Effector CD8-positive, alpha-beta T cell (primary cell): ENCODE measurements around the gene PTPN6.

Experiments used
- DNase-seq: peaks from one replicate; lab custom pipeline; 2025; lab: John Stamatoyannopoulos, UW

PTPN6 gene

GRCh38 chr12:6970096-6970527 is 19.0 kb downstream of the PTPN6 start:
- no peak for DNase-seq

GRCh38 chr12:6974180-6974579 is 23.0 kb downstream of the PTPN6 start:
- no peak for DNase-seq

DNA sequence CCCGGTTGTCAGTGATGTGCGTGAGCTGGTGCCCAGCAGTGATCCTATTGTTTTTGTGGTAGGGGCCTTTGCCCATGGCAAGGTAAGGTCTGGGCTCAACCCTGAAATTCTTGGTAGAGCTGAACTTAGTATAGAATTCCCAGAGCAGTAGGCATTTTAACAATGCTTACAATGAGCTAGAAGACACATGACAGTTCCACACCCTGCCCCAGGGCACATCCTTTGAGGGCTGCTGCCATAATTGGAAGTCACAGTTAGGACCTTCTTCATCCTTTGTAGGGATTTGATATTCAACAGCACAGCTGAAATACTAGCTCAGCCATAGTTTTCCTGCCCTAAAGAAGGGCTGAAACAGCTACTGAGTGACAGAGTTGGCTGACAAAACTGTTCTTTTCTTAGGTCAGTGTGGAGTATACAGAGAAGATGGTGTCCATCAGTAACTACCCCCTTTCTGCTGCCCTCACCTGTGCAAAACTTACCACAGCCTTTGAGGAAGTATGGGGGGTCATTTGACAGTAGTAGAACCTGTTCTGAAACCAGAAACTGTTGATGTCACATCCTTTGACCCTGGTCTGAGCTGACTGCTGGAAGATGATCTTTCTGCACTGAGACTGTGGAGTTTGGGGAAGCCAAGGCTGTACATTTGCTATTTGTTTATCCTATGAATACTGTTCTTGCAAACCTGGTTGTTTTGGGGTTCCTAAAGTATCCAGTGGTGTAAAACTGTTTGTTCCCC is 24.3 kb downstream of the PTPN6 start:
- no peak for DNase-seq

- DNase-seq, result no peak
Observed at GRCh38 chr12:6977653-6978052, 26.5 kb downstream of the PTPN6 start.

DNA sequence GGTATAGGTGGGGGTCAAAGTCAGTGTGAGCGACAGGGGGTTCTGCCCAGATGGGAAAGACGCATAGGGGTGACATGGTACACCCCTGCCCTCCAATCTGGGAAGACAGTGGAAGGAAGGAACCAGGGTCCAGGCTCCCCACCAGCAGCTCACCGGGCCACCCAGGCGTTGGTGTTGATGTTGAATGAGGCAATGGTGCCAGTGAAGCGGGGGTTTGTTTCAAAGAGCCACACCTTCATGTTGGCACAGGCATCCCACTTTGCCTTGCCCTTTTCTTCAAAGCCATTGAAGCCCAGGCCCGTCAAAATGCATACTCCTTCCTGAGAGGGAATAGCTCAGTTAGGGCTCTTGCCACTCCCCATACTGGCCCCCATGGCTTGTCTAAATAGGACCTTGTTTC is 27.0 kb downstream of the PTPN6 start:
- DNase-seq, result no peak

DNA sequence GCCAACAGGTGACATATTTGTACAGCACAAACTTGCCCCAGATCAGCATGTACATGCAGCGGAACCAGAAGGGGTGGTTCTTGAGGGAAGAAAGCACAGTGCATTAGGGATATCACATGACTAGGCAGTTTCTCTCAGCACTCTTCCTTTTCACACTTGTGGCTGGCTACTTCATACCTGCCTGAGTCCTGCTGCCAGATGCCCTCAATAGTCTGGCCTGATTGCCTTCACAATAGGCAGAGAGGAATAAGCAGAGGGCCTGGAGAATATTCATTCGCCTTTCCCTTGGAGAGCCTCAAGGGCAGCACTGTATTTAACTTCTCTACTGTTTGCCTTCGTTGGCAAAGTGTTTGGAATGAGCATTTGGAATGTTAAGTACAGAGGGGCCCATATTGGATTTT is 27.5 kb downstream of the PTPN6 start:
- no peak for DNase-seq

GRCh38 chr12:6979021-6979420 is 27.9 kb downstream of the PTPN6 start:
- no peak for DNase-seq

GRCh38 chr12:6979453-6979852 is 28.3 kb downstream of the PTPN6 start:
- no peak for DNase-seq

DNA sequence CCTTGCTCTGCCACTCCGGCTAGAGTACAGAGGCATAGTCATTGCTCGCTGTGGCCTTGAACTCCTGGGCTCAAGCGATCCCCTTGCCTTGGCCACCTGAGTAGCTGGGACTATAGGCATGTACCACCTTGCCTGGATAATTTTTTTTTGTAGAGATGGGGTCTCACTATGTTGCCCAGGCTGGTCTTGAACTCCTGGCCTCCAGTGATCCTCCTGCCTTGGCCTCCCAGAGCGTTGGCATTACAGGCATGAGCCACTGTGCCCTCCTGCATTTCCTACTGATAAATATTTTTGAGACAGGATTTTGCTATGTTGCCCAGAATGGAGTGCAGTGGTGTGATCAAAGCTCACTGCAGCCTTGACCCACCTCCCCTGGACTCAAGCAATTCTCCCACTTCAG is 28.9 kb downstream of the PTPN6 start:
- no peak for DNase-seq

- no peak for DNase-seq
Observed at GRCh38 chr12:6980740-6981139, 29.6 kb downstream of the PTPN6 start.

DNA sequence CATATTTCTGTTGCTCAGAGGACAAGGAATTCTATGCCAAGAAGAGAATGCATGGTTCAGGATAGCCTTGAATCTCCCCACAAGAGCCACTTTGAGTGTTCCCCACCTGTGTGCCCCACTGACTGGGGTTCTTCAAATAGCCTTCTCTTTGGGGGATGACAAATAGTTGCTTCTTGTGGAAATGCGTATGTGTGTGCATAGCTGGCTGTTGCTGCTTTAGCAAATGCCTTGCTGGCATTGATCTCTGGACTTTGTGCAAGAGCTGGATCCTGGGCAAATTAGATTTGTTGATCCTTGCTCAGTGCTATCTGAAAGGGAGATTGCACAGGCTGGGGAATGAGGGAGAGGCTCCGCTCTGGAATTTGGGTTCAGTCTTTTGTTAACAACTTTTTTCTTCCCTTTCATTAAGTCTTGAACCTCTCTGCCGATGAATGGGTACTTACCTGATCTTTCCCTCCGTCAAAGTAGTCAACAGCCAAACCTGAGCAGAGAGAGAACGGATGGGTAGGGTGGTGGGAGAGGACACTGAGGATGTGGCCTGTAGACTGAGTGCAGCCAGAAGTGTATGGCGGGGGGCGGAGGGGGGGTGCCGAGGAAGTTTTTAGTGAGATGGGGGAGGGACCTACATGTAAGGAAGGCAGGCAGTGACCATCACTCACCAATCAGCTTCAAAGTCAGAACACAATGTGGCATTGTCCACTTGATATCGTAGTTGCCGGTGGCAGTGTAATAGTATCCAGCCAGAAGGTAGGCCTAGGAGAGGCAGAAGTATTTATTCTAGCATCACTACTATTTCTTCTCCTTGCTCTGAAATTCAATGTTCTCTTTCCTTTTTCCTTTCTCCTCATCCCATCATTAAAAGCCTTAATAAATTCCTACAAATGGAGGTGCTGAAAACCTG is 30.2 kb downstream of the PTPN6 start:
- DNase-seq, result no peak

- no peak for DNase-seq
Observed at GRCh38 chr12:6982532-6982931, 31.4 kb downstream of the PTPN6 start.

DNA sequence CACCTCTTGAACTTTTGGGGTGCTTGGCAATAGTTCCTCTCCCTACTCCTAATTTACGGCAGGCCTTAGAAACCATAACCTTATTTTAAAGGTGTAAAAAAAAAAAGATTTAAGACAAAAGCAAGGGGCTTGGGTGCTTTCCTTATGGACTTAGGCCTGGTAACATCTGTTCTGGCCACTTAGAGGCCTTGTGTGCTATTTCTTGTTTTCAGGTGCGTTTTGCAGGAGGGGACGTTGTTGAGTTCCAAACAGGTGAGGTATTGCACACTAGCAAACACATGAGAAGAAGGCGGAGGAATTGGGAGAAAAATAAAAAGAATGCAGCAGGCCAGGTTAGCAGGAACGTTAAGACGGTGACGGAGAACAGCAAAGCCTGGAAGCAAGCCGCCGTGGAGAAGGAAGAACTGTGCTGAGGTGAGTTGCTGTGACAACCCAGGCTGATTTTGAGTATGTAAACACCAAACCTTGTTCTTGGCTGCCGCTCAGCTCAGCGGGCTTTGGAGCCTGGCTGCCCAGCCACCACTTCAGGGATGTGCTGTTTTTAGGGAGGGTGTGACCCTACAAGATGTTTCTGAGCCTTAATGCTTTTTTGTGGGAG is 36.9 kb downstream of the PTPN6 start:
- DNase-seq, result no peak

DNA sequence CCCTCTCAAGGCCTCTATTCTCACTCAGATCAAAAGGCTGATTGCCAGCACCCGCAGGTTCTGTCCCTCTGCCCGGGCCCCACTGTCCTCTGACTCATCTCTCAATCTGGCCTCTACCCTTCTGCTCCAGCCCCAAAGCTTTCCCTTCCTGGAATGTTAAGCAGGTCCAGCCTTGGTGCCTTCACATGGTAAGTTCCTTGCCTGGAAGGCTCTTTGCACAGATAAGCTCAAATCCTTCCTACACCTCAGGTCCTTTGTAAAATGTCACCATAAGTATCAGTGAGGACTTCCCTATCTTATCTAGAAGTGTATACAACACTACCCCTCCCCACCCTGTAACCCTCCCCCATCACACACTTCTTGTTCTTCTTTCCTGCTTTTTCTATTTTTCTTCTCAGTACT is 44.9 kb downstream of the PTPN6 start:
- DNase-seq, result no peak

GRCh38 chr12:6998715-6999451 is 47.7 kb downstream of the PTPN6 start:
- DNase-seq, result no peak

GRCh38 chr12:7001921-7002591 is 50.9 kb downstream of the PTPN6 start:
- DNase-seq, result no peak

GRCh38 chr12:7004287-7004803 is 53.2 kb downstream of the PTPN6 start:
- DNase-seq, result no peak

DNA sequence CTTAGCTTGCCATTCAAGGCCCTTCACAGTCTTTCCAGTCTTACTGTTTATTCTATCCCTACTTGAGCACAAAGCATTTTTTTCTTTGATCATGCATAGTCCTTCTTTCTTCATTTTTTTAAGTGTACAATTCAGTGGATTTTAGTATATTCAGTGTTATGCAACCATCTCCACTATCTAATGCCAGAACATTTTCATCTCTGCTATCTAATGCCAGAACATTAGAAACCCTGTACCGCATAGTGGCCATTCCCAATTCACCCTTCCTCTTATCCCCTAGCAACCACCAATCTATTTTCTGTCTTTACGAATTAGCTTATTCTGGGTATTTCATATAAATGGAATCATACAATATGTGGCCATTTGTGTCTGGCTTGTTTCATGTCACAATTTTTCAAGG is 53.7 kb downstream of the PTPN6 start:
- no peak for DNase-seq

DNA sequence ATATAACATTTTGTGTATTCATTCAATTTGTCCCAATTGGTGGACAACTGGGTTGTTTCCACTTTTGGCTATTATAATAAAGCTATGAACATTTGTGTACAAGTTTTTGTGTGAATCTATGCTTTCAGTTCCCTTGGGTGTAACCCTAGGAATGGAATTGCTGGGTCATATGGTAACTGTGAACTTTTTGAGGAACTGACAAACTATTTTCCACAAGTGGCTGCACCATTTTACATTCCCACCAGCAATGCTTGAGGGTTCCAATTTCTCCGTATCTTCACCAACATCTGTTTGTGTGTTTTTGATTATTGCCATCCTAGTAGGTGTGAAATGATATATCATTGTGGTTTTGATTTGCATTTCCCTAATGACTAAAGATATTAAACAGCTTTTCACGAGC is 54.2 kb downstream of the PTPN6 start:
- no peak for DNase-seq

DNA sequence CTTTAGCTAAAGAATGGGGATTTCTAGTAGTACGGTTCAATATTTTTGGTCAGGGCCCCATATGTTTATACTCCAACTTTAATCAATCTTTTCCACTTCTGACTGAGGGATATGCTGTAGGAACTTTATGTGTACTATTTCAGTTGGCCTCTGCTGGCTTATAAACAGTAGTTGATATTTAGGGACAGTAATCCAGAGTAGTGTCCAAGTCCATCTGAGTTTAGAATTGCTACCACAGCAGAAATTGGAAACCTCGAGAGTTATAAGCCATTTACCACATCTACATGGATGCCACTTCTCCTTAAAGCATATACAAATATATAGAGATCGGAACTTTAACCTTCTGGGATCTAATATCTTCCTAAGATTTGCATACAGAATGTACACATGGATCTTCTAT is 55.5 kb downstream of the PTPN6 start:
- no peak for DNase-seq

DNA sequence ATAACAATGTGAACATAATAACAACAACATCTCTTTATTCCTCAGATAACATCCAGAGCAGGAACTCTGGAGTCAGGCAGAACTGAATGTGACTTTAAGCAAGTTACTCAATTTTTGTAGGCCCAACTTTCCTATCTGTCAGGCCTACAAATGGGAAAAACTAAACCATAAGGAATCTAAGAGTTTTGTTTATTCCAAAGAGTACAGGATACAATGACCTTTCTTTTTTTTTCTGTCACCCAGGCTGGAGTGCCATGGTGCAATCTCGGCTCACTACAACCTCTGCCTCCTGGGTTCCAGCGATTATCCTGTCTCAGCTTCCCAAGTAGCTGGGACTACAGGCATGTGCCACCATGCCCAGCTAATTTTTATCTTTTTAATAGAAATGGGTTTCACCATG is 57.7 kb downstream of the PTPN6 start:
- DNase-seq, result no peak
